SJSA1 (cell line): ENCODE results near the gene MSMO1. TPM values are rescaled to one million over a fixed set of nuclear protein-coding genes. Genes with fewer than 3 reads are reported as not detected.

Experiments used
- DNase-seq, 2 experiments: peaks; one replicate each; pipeline ENCODE4 v3.0.0-alpha.2; 2015 to 2020; ENCODE audit warnings: low spot score in 2 of 2, low read depth in 1 of 2
- H3K27ac ChIP-seq: fragments of 250-450 bp; sonication (Bioruptor Pico); 2 replicates; pipeline ENCODE4 v1.5.1; 2020; ENCODE audit warnings: mild to moderate bottlenecking, moderate library complexity
- H3K27me3 ChIP-seq: fragments of 250-450 bp; sonication (Bioruptor Pico); replicated peaks from 2 replicates; pipeline ENCODE4 v1.5.1; 2020; ENCODE audit warnings: mild to moderate bottlenecking, moderate library complexity
- H3K36me3 ChIP-seq: fragments of 250-450 bp; sonication (Bioruptor Pico); 2 replicates; pipeline ENCODE4 v1.5.1; 2020; ENCODE audit warnings: mild to moderate bottlenecking
- H3K4me1 ChIP-seq: fragments of 250-450 bp; sonication (Bioruptor Pico); replicated peaks from 2 replicates; pipeline ENCODE4 v1.6.1; 2021; ENCODE audit warnings: mild to moderate bottlenecking
- H3K4me3 ChIP-seq: fragments of 250-450 bp; sonication (Bioruptor Pico); 2 replicates; pipeline ENCODE4 v1.5.1; 2020; ENCODE audit warnings: mild to moderate bottlenecking
- H3K9me3 ChIP-seq: fragments of 250-450 bp; sonication (Bioruptor Pico); replicated peaks from 2 replicates; pipeline ENCODE4 v1.5.1; 2020; ENCODE audit warnings: mild to moderate bottlenecking
- total RNA-seq: library from RNA; depleted of rRNA; stranded (reverse); fragments of >200 nt; shearing (Covaris generic); gene quantifications from 2 replicates; pipeline ENCODE4 v1.2.3, GENCODE V29; 2014

Gene MSMO1
- total RNA-seq, 1 experiment from 2014 or later = 30.5 TPM

- Histone ChIP-seq H3K36me3 (no peaks in the 10 kb centered on the region), H3K27me3 (no peaks in the 10 kb centered on the region), H3K4me3 (no peak overlapping the region), H3K4me1 (no peaks in the 10 kb centered on the region), H3K27ac (no peak overlapping the region), H3K9me3 (no peaks in the 10 kb centered on the region)
- DNase-seq = no peak
Observed at GRCh38 chr4:165360041-165360695, 32.7 kb downstream of the MSMO1 start.

- H3K27me3 ChIP-seq = no peaks in the 10 kb centered on the region
- H3K27ac ChIP-seq = no peak overlapping the region
- H3K4me1 ChIP-seq = no peaks in the 10 kb centered on the region
- no peaks in the 10 kb centered on the region for H3K36me3 ChIP-seq
- no peaks in the 10 kb centered on the region for H3K9me3 ChIP-seq
- no peak for DNase-seq
- no peak overlapping the region for H3K4me3 ChIP-seq
Observed at GRCh38 chr4:165360985-165361670, 33.7 kb downstream of the MSMO1 start.

- Histone ChIP-seq H3K36me3 (no peaks in the 10 kb centered on the region), H3K27ac (no peak overlapping the region), H3K9me3 (no peaks in the 10 kb centered on the region), H3K4me1 (no peaks in the 10 kb centered on the region), H3K4me3 (no peak overlapping the region), H3K27me3 (no peaks in the 10 kb centered on the region)
- DNase-seq = no peak
Observed at GRCh38 chr4:165361810-165362209, 34.3 kb downstream of the MSMO1 start.

GRCh38 chr4:165364452-165365080 lies 37.1 kb downstream of the MSMO1 start:
- no peaks in the 10 kb centered on the region for H3K4me1 ChIP-seq
- no peaks in the 10 kb centered on the region for H3K9me3 ChIP-seq
- no peak for DNase-seq
- no peaks in the 10 kb centered on the region for H3K27me3 ChIP-seq
- no peaks in the 10 kb centered on the region for H3K36me3 ChIP-seq
- no peak overlapping the region for H3K4me3 ChIP-seq
- H3K27ac ChIP-seq = no peak overlapping the region

- Histone ChIP-seq H3K9me3 (no peaks in the 10 kb centered on the region), H3K27ac (no peak overlapping the region)
- no peak for DNase-seq
Observed at GRCh38 chr4:165367040-165367439, 39.6 kb downstream of the MSMO1 start.

GRCh38 chr4:165368114-165368513 lies 40.6 kb downstream of the MSMO1 start:
- Histone ChIP-seq H3K27me3 (no peaks in the 10 kb centered on the region), H3K27ac (no peak overlapping the region), H3K4me3 (no peak overlapping the region), H3K36me3 (no peaks in the 10 kb centered on the region), H3K9me3 (no peaks in the 10 kb centered on the region), H3K4me1 (no peaks in the 10 kb centered on the region)
- no peak for DNase-seq

More at GRCh38 chr4:165367040-165367439, 39.6 kb downstream of the MSMO1 start:
- no peak overlapping the region for H3K4me3 ChIP-seq
- no peaks in the 10 kb centered on the region for H3K36me3 ChIP-seq
- H3K4me1 ChIP-seq = no peaks in the 10 kb centered on the region
- no peaks in the 10 kb centered on the region for H3K27me3 ChIP-seq

GRCh38 chr4:165368567-165368966 lies 41.1 kb downstream of the MSMO1 start:
- Histone ChIP-seq H3K27me3 (no peaks in the 10 kb centered on the region), H3K4me3 (no peak overlapping the region)

GRCh38 chr4:165369522-165369921 lies 42.1 kb downstream of the MSMO1 start:
- Histone ChIP-seq H3K27me3 (no peaks in the 10 kb centered on the region), H3K9me3 (no peaks in the 10 kb centered on the region), H3K27ac (no peak overlapping the region), H3K4me1 (no peaks in the 10 kb centered on the region), H3K4me3 (no peak overlapping the region), H3K36me3 (no peaks in the 10 kb centered on the region)
- no peak for DNase-seq

More at GRCh38 chr4:165368567-165368966, 41.1 kb downstream of the MSMO1 start:
- Histone ChIP-seq H3K36me3 (no peaks in the 10 kb centered on the region), H3K4me1 (no peaks in the 10 kb centered on the region), H3K27ac (no peak overlapping the region), H3K9me3 (no peaks in the 10 kb centered on the region)
- DNase-seq = no peak

- H3K27ac ChIP-seq = no peak overlapping the region
- H3K9me3 ChIP-seq = no peaks in the 10 kb centered on the region
- no peaks in the 10 kb centered on the region for H3K4me1 ChIP-seq
- H3K36me3 ChIP-seq = no peaks in the 10 kb centered on the region
- H3K4me3 ChIP-seq = no peak overlapping the region
- DNase-seq = no peak
- H3K27me3 ChIP-seq = no peaks in the 10 kb centered on the region
Observed at GRCh38 chr4:165370530-165370929, 43.1 kb downstream of the MSMO1 start.

- Histone ChIP-seq H3K9me3 (no peaks in the 10 kb centered on the region), H3K36me3 (no peaks in the 10 kb centered on the region), H3K27ac (no peak overlapping the region), H3K4me1 (peaks cover 10% of the 10 kb centered on the region), H3K27me3 (peaks cover 4% of the 10 kb centered on the region; the same call in 1 of the 2 replicates), H3K4me3 (no peak overlapping the region)
- DNase-seq = no peak
Observed at GRCh38 chr4:165375465-165375864, 48.0 kb downstream of the MSMO1 start.

- Histone ChIP-seq H3K4me3 (peak overlapping the region; percentile 40), H3K36me3 (no peaks in the 10 kb centered on the region), H3K27ac (no peak overlapping the region), H3K4me1 (peaks cover 10% of the 10 kb centered on the region), H3K9me3 (no peaks in the 10 kb centered on the region), H3K27me3 (peaks cover 11% of the 10 kb centered on the region)
- DNase-seq = no peak
Observed at GRCh38 chr4:165378398-165378744, 50.9 kb downstream of the MSMO1 start.

- Histone ChIP-seq H3K36me3 (no peaks in the 10 kb centered on the region), H3K4me1 (peaks cover 10% of the 10 kb centered on the region), H3K27me3 (peaks cover 11% of the 10 kb centered on the region), H3K9me3 (no peaks in the 10 kb centered on the region), H3K27ac (no peak within 1 kb of the TSS), H3K4me3 (peak within 1 kb of the TSS; percentile 40)
- DNase-seq = peak; percentile 70 to 73
Observed at GRCh38 chr4:165378745-165379677, 51.5 kb downstream of the MSMO1 start, which contains the start of gene CPE. Gene CPE, plus strand, starts transcription at chr4:165379008. Its CDS starts 214 bp downstream, at chr4:165379222.

GRCh38 chr4:165379678-165380064 lies 52.2 kb downstream of the MSMO1 start:
- Histone ChIP-seq H3K9me3 (no peaks in the 10 kb centered on the region), H3K27ac (no peak overlapping the region), H3K36me3 (no peaks in the 10 kb centered on the region), H3K27me3 (peaks cover 11% of the 10 kb centered on the region), H3K4me3 (no peak overlapping the region), H3K4me1 (peaks cover 10% of the 10 kb centered on the region)
- no peak for DNase-seq
